Gastroesophageal sphincter (tissue), 3 donors: ENCODE data around the gene SYT11.

ENCODE experiments used
- CTCF ChIP-seq, 4 experiments: fragments of 200-600 bp in 2 of 4; fragments of 450-650 bp in 2 of 4; sonication (generic) in 1 of 4; IDR thresholded peaks; one replicate each; pipeline ENCODE4 v1.5.1; 2017 to 2019; ENCODE audit warnings: antibody characterized with exemption in 4 of 4, mild to moderate bottlenecking in 2 of 4, moderate library complexity in 2 of 4
- POLR2A ChIP-seq, 2 donors: fragments of 450-650 bp; IDR thresholded peaks; one replicate each; pipeline ENCODE4 v1.6.1; 2017; ENCODE audit warnings: antibody characterized with exemption in 2 of 2, mild to moderate bottlenecking in 2 of 2, moderate library complexity in 1 of 2

- TF ChIP-seq CTCF (IDR thresholded peaks at IDR 0.05): no peak
- no peak for TF ChIP-seq POLR2A (IDR thresholded peaks at IDR 0.05)
Observed at GRCh38 chr1:155932081-155932480, 72.7 kb downstream of the SYT11 start.
